GM12872 (cell line): Measurements from ENCODE around the gene COL9A3.

ENCODE experiments used
- TF ChIP-seq, protein P1 (sequence below): IDR thresholded peaks from 3 replicates; pipeline ENCODE4 v1.5.1; 2011; ENCODE audit warnings: low read depth, mild to moderate bottlenecking, low read length, moderate library complexity; ENCODE audit not compliant: insufficient read depth

Gene COL9A3

DNA sequence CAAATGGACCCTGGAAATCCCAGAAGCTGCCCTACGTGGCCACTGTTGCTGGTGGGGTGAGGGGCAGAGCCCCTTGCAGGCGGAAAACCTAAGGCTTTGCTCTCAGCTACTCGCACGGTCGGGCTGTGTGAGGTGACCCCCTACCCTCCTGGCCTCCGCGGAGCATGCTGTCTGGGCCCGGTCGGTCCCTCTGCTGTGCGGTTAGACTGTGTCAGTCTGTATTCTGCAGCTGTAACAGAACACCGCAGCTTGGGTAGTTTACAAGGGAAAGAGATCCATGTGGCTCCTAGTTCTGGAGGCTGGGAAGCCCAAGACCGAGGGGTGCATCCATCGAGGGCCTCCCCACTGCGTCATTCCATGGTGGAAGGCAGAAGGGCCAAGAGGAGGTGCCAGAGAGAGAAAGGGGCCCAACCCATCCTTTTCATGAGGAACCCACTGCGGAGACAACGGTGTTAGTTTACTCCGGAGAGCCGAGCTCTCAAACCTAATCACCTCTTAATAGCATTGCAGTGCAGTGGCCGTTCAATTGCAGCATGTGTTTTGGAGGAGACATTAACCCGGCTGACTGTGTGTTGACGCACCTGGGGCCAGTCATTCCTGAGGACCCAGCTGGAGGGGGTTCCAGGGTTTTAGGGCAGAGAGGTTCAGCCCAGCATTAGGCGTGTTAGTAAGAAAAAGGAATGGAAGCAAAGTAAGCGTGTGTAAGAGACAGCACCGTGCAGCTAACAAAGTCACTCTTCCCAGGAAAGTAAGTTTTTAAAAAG, 18.3 kb downstream of the COL9A3 start:
- TF ChIP-seq, protein P1, sequence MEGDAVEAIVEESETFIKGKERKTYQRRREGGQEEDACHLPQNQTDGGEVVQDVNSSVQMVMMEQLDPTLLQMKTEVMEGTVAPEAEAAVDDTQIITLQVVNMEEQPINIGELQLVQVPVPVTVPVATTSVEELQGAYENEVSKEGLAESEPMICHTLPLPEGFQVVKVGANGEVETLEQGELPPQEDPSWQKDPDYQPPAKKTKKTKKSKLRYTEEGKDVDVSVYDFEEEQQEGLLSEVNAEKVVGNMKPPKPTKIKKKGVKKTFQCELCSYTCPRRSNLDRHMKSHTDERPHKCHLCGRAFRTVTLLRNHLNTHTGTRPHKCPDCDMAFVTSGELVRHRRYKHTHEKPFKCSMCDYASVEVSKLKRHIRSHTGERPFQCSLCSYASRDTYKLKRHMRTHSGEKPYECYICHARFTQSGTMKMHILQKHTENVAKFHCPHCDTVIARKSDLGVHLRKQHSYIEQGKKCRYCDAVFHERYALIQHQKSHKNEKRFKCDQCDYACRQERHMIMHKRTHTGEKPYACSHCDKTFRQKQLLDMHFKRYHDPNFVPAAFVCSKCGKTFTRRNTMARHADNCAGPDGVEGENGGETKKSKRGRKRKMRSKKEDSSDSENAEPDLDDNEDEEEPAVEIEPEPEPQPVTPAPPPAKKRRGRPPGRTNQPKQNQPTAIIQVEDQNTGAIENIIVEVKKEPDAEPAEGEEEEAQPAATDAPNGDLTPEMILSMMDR, result no peak

GRCh38 chr20:62835931-62836861, 19.3 kb downstream of the COL9A3 start:
- TF ChIP-seq, protein P1, result no peak

DNA sequence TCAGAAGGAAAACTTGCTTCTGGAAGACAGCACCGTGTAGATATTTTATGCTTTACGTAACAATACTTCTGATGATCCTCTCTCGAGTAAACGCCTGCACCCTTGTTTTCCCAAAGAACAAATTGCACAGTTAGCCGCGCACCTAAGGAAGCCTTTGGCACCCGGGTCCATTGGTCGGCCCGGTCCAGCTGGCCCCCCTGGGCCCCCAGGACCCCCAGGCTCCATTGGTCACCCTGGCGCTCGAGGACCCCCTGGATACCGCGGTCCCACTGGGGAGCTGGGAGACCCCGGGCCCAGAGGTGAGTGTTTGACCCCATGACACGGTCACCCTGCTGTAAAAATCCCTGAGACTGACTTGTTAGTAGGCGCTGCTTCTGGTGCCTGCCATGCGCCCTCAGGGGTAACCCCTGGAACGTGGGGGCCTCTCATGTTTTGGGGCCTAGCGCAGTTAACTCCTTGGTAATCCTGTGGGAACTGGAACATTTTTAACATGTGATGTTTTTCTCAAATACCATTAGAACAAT, 20.2 kb downstream of the COL9A3 start:
- TF ChIP-seq, protein P1, result no peak

- TF ChIP-seq, protein P1, result no peak
These were observed 20.9 kb downstream of the COL9A3 start for GRCh38 chr20:62837790-62838127.

DNA sequence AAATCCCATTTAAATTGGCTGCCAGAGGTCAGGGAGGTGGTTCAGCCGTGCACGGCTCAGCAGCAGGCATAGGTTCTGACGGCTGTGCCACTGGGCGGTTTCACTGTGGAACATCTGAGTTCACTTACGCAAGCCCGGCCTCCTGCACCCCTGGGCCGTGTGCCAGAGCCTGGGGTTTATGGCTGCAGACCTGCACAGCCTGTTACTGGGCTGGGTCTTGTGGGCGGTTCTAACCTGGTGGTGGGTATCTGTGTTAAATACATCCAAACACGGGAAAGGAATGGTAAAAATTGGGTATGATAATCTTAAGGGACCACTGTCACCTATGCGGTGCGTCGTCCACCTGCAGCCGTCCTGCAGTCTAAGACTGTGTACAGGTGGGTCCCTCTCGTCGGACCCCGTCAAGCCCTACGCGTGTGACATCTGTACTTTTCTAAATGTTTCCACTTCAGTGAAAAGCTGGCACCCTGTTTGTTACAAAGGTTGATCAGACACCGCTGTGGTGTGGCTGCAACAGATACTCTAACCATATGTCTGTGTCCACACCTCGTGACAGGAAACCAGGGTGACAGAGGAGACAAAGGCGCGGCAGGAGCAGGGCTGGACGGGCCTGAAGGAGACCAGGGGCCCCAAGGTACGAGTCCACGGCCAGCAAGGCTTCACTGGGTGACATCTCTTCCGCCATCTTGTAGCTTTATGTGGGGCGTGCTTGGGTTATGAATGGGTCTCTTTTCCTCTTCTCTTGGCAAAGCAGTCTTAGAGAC, 21.5 kb downstream of the COL9A3 start:
- TF ChIP-seq, protein P1, result no peak

DNA sequence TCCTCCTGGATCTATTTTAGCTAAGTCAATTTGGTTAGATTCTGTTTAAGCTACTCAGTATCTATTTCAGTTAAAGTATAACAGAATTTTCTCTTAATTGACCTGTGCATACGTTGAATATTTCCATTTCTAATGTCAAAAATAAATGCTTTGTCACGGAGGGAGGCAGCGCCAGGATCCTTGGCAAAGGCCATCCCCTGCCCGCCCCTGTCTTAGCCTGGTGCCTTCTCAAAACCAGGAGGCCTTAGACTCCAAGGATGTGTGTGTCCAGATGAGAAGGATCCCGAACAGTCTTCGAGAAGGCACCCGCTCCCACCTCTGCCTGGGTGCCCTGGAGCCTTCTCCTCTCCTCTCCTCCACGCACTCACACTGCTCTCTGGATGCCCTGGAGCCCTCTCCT, 22.4 kb downstream of the COL9A3 start:
- TF ChIP-seq, protein P1, result no peak

DNA sequence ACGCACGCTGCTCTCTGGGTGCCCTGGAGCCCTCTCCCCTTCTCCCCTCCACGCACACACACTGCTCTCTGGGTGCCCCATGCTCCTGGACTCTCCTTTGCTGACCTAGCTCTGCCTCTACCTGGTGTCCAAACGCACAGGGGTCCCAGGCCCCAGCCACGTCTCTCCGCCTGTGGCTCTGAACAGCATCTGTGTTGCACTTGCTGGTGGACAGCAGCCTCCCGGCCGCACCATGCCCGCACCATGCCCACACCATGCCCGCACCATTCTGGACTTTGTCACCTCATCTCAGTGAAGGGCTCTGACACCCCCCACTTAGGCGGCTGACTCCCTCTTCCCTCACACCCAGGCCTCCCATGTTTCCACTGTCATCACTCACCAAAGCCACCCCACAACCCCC, 23.0 kb downstream of the COL9A3 start:
- TF ChIP-seq, protein P1, result no peak
